SK-N-SH treated with all-trans-retinoic acid at 6 μM for 48 hours (cell line): ENCODE data around the gene TESPA1.

Experiments
- ATAC-seq: fragments of 200-7000 bp; cut with Tn5 transposase; 3 replicates; pipeline ENCODE4 v1.9.1; 2020; ENCODE audit warnings: mild to moderate bottlenecking, moderate library complexity
- ARNTL ChIP-seq: fragments of 450-650 bp; formaldehyde crosslinking; IDR thresholded peaks from 2 replicates; pipeline ENCODE4 v1.5.0; 2020; ENCODE audit warnings: low read depth, mild to moderate bottlenecking, moderate library complexity, borderline replicate concordance
- BACH2 ChIP-seq: fragments of 250-450 bp; sonication (Bioruptor Pico); IDR thresholded peaks from 2 replicates; pipeline ENCODE4 v1.9.0; 2021; ENCODE audit warnings: mild to moderate bottlenecking, borderline replicate concordance
- CREB5 ChIP-seq: fragments of 250-450 bp; sonication (Bioruptor Pico); IDR thresholded peaks from 2 replicates; pipeline ENCODE4 v1.5.1; 2020; ENCODE audit warnings: low read depth, mild to moderate bottlenecking, moderate library complexity
- CSDC2 ChIP-seq: fragments of 250-450 bp; sonication (Bioruptor Pico); IDR thresholded peaks from 2 replicates; pipeline ENCODE4 v1.5.0; 2020; ENCODE audit warnings: mild to moderate bottlenecking, moderate library complexity
- CSRNP3 ChIP-seq: fragments of 250-450 bp; sonication (Bioruptor Pico); IDR thresholded peaks from 2 replicates; pipeline ENCODE4 v1.5.1; 2021; ENCODE audit warnings: mild to moderate bottlenecking, moderate library complexity
- ESRRG ChIP-seq: fragments of 250-450 bp; sonication (Bioruptor Pico); IDR thresholded peaks from 2 replicates; pipeline ENCODE4 v1.6.1; 2021; ENCODE audit warnings: mild to moderate bottlenecking
- GLIS3 ChIP-seq: fragments of 250-450 bp; sonication (Bioruptor Pico); IDR thresholded peaks from 2 replicates; pipeline ENCODE4 v1.5.0; 2020; ENCODE audit warnings: mild to moderate bottlenecking, moderate library complexity
- ISL1 ChIP-seq: fragments of 250-450 bp; sonication (Bioruptor Pico); IDR thresholded peaks from 2 replicates; pipeline ENCODE4 v2.1.2; 2022; ENCODE audit warnings: mild to moderate bottlenecking, moderate library complexity
- OSR1 ChIP-seq: fragments of 250-450 bp; sonication (Bioruptor Pico); IDR thresholded peaks from 2 replicates; pipeline ENCODE4 v1.8.0; 2022; ENCODE audit warnings: moderate library complexity, mild to moderate bottlenecking, inconsistent platforms
- PPARA ChIP-seq: fragments of 250-450 bp; sonication (Bioruptor Pico); IDR thresholded peaks from 2 replicates; pipeline ENCODE4 v1.5.0; 2020; ENCODE audit warnings: mild to moderate bottlenecking, borderline replicate concordance
- RARB ChIP-seq: fragments of 250-450 bp; sonication (Bioruptor Pico); IDR thresholded peaks from 2 replicates; pipeline ENCODE4 v1.8.0; 2021; ENCODE audit warnings: mild to moderate bottlenecking, moderate library complexity
- SNAI2 ChIP-seq: fragments of 250-450 bp; sonication (Bioruptor Pico); IDR thresholded peaks from 2 replicates; pipeline ENCODE4 v1.5.0; 2020; ENCODE audit warnings: mild to moderate bottlenecking, moderate library complexity
- TOX ChIP-seq: fragments of 250-450 bp; sonication (Bioruptor Pico); IDR thresholded peaks from 2 replicates; pipeline ENCODE4 v1.8.0; 2021; ENCODE audit warnings: mild to moderate bottlenecking, moderate library complexity, borderline replicate concordance
- ZC3H10 ChIP-seq: fragments of 250-450 bp; sonication (Bioruptor Pico); IDR thresholded peaks from 2 replicates; pipeline ENCODE4 v1.5.1; 2021; ENCODE audit warnings: mild to moderate bottlenecking, moderate library complexity
- ZFP3 ChIP-seq: fragments of 250-450 bp; sonication (Bioruptor Pico); IDR thresholded peaks from 2 replicates; pipeline ENCODE4 v1.5.0; 2020; ENCODE audit warnings: mild to moderate bottlenecking, moderate library complexity
- ZNF565 ChIP-seq: fragments of 450-650 bp; formaldehyde crosslinking; conservative IDR thresholded peaks from 2 replicates; pipeline ENCODE4 v1.5.0; 2020; ENCODE audit warnings: low read depth, mild to moderate bottlenecking, moderate library complexity
- ZNF8 ChIP-seq: fragments of 450-650 bp; formaldehyde crosslinking; IDR thresholded peaks from 2 replicates; pipeline ENCODE4 v1.5.0; 2020; ENCODE audit warnings: mild to moderate bottlenecking, moderate library complexity
- TF ChIP-seq, protein P1 (sequence below): fragments of 250-450 bp; sonication (Bioruptor Pico); IDR thresholded peaks from 2 replicates; pipeline ENCODE4 v1.5.0; 2020; ENCODE audit warnings: mild to moderate bottlenecking, moderate library complexity
- TF ChIP-seq, protein P2 (sequence below): fragments of 250-450 bp; sonication (Bioruptor Pico); IDR thresholded peaks from 2 replicates; pipeline ENCODE4 v1.8.0; 2020; ENCODE audit warnings: mild to moderate bottlenecking, moderate library complexity, borderline replicate concordance
- TF ChIP-seq, protein P3 (sequence below): fragments of 250-450 bp; sonication (Bioruptor Pico); IDR thresholded peaks from 2 replicates; pipeline ENCODE4 v1.8.0; 2021; ENCODE audit warnings: low read depth, mild to moderate bottlenecking, moderate library complexity, borderline replicate concordance

Gene TESPA1

DNA sequence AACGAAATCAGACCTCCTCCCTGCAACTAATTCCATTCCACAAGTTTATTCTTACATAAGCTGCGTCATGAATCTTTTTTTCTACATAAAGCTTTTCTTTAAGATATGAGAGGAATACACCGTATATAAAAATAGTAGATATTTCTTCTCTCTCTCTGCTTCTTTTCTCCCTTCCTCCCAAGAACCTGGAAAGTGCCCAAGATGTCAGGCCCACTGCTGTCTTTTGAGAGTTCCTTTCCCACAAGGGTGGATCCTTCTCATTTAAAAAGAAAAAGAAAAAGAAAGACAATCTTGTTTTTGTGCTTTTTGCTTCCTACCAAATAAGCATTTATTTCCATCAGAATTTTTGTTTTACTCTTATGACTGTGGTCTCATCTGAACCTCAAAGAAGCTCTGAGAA is 11.0 kb downstream of the TESPA1 start:
- TF ChIP-seq ARNTL (CRISPR knock-in tag) (no peak), TOX (CRISPR knock-in tag) (no peak), GLIS3 (no peak), BACH2 (CRISPR knock-in tag) (no peak), ESRRG (CRISPR knock-in tag) (no peak), RARB (CRISPR knock-in tag) (no peak), ZNF565 (CRISPR knock-in tag) (no peak), CSDC2 (CRISPR knock-in tag) (no peak), PPARA (CRISPR knock-in tag) (no peak), ISL1 (no peak), ZFP3 (CRISPR knock-in tag) (no peak), ZNF8 (CRISPR knock-in tag) (no peak), CSRNP3 (CRISPR knock-in tag) (no peak), OSR1 (CRISPR knock-in tag) (no peak)
- TF ChIP-seq, protein P1, sequence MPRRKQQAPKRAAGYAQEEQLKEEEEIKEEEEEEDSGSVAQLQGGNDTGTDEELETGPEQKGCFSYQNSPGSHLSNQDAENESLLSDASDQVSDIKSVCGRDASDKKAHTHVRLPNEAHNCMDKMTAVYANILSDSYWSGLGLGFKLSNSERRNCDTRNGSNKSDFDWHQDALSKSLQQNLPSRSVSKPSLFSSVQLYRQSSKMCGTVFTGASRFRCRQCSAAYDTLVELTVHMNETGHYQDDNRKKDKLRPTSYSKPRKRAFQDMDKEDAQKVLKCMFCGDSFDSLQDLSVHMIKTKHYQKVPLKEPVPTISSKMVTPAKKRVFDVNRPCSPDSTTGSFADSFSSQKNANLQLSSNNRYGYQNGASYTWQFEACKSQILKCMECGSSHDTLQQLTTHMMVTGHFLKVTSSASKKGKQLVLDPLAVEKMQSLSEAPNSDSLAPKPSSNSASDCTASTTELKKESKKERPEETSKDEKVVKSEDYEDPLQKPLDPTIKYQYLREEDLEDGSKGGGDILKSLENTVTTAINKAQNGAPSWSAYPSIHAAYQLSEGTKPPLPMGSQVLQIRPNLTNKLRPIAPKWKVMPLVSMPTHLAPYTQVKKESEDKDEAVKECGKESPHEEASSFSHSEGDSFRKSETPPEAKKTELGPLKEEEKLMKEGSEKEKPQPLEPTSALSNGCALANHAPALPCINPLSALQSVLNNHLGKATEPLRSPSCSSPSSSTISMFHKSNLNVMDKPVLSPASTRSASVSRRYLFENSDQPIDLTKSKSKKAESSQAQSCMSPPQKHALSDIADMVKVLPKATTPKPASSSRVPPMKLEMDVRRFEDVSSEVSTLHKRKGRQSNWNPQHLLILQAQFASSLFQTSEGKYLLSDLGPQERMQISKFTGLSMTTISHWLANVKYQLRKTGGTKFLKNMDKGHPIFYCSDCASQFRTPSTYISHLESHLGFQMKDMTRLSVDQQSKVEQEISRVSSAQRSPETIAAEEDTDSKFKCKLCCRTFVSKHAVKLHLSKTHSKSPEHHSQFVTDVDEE (CRISPR knock-in tag), result no peak
- TF ChIP-seq, protein P2, sequence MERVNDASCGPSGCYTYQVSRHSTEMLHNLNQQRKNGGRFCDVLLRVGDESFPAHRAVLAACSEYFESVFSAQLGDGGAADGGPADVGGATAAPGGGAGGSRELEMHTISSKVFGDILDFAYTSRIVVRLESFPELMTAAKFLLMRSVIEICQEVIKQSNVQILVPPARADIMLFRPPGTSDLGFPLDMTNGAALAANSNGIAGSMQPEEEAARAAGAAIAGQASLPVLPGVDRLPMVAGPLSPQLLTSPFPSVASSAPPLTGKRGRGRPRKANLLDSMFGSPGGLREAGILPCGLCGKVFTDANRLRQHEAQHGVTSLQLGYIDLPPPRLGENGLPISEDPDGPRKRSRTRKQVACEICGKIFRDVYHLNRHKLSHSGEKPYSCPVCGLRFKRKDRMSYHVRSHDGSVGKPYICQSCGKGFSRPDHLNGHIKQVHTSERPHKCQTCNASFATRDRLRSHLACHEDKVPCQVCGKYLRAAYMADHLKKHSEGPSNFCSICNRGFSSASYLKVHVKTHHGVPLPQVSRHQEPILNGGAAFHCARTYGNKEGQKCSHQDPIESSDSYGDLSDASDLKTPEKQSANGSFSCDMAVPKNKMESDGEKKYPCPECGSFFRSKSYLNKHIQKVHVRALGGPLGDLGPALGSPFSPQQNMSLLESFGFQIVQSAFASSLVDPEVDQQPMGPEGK, result no peak
- ATAC-seq, result no peak

DNA sequence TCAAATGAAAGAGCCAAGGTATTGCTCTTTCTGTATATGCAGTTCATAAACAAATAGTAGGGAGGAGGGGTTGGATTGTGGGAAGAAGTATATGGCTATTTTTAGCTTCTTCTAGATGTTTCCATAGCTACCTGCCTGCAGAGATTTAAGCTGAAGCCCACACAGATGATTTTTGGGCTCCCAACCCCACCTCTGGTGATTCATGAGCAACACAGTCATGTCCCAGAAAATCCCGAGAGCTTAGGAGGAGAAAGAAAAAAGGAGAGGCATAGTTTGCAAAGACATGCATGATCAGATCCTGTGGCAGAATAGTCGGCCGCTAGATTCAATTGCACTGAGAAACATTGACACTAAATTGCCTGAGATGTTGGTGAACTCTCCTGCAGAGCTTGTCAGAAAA is 13.8 kb downstream of the TESPA1 start:
- no peak for ATAC-seq
- TF ChIP-seq, protein P3, sequence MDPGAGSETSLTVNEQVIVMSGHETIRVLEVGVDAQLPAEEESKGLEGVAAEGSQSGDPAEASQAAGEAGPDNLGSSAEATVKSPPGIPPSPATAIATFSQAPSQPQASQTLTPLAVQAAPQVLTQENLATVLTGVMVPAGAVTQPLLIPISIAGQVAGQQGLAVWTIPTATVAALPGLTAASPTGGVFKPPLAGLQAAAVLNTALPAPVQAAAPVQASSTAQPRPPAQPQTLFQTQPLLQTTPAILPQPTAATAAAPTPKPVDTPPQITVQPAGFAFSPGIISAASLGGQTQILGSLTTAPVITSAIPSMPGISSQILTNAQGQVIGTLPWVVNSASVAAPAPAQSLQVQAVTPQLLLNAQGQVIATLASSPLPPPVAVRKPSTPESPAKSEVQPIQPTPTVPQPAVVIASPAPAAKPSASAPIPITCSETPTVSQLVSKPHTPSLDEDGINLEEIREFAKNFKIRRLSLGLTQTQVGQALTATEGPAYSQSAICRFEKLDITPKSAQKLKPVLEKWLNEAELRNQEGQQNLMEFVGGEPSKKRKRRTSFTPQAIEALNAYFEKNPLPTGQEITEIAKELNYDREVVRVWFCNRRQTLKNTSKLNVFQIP (CRISPR knock-in tag), result no peak
- TF ChIP-seq ARNTL (CRISPR knock-in tag) (no peak), OSR1 (CRISPR knock-in tag) (no peak), ISL1 (no peak), CSRNP3 (CRISPR knock-in tag) (no peak), GLIS3 (no peak), RARB (CRISPR knock-in tag) (no peak), CREB5 (CRISPR knock-in tag) (no peak), TOX (CRISPR knock-in tag) (no peak), ZC3H10 (no peak), CSDC2 (CRISPR knock-in tag) (no peak), SNAI2 (no peak), PPARA (CRISPR knock-in tag) (no peak), ZNF565 (CRISPR knock-in tag) (no peak), ZFP3 (CRISPR knock-in tag) (no peak)
